GM08714 (cell line): ENCODE data around the gene CALD1.

Experiments used
- H3K4me3 ChIP-seq: fragments of 200-500 bp; sonication (Bioruptor generic); 2 replicates; pipeline ENCODE4 v1.5.1; 2014; ENCODE audit warnings: mild to moderate bottlenecking, low read length, inconsistent platforms
- ZNF274 ChIP-seq: IDR thresholded peaks from 2 replicates; pipeline ENCODE4 v1.6.1; 2012; ENCODE audit warnings: mild to moderate bottlenecking, low read depth, low read length

The CALD1 gene

DNA sequence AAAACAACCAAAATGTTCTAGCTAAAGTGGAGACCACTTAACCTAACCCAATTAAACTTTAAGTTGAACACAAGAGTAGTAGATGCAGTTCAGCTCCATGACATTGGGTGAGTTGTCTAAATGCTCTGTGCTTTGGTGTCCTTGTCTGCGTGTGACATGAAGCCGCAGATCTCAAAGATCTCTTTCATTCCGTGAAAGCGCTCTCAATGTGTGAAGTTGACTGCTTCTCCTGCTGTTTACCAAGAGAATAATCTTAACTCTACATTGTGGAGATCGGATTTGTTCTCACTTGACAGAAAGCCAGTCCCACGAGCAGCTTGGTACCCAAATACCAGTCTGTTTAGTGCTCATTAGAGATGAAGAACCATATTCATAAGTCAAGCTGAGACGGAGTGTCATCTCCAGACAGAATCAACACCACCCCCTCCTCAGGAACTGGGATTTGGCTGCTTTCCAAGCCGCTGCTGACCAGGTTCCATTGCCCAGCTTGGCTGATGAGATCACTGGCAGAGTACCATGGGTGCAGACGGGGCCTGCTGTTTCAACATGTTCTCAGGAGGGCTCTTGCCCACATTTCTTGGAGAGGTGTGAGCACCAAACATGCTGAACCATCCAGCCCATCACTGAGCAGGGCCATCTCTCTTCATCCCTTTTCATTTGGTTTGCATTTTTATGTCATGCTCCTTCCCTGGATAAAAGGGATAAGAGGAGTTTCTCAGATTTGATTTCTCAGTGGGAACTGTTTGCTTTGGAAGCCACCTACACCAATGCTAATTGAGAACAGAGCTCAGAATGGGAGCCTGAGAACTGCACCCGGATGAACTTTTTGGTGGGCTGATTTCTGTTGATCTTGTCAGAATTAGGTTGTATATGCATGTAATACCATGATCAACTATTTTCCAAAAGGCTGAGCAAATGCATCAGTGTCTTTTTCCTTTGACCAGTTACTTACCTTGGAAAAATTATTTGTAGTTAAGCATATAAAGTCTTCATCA lies 111.1 kb downstream of the CALD1 start:
- TF ChIP-seq ZNF274: no peak
- H3K4me3 ChIP-seq: no peak overlapping the region

DNA sequence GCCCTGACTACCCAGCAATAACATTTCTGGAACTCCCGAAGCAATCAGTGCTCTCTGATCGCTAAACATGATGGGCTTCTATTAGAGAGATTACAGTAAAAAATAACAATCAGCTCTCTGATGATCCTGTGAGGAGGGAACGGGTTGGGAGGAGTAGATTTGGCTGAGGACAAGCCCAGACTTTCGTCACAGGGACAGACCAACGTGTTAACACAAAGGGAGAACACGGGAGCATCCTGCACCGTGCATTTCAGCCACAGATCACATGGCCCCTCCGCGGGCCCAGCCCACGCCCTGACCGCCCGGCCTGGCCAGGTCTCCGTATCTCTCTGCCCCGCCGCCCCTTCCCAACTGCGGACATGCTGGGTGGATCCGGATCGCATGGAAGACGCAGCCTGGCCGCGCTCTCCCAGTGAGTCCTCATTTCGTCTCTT lies 111.8 kb downstream of the CALD1 start:
- no peak for TF ChIP-seq ZNF274
- H3K4me3 ChIP-seq: peak overlapping the region; percentile 45

DNA sequence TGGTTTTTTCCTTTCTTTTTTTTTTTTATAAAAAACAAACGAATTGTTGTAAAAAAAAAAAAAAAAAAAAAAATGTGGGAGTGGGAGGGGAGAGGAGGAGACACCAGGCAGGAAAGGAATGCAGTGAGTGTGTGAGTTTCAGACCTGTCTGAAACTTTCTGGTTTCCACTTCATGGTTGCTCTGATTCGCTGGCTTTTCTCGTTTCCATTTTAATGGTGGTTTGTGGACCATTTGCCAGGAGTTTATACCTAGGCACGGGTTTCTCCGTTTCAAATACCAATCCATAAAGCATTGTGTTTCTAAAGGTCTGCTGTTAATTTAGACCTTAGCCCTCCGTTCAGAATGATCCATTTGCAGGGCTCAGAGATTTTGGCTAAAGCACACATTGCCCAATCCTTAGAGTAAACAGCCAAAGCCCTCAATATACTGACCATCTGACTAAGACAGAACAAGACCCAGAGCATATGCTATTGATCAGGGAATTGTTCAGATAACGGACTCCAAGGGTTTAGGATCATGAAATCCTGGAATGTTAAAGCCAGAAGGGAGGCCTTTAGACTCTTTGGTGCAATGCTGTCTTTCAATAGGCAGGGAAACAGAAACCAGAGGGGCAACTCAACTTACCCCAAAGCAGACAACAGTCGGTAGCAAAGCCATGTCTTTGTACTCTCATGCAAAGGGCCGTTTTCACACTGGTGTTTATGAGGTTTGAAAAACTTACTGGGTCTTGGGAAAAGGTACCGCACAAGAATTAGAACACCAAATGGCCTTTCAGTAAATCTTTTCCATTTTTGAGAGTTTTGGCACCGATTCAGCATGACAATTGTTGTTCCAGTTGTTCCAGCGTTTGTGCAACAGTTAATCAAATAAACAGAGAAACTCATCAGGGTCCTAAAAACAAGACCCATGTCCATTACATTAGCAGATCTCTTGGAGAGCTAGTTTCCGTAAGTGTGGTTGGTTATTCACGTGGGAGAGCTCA lies 112.6 kb downstream of the CALD1 start:
- no peak for TF ChIP-seq ZNF274
- peak overlapping the region; percentile 45 for H3K4me3 ChIP-seq

DNA sequence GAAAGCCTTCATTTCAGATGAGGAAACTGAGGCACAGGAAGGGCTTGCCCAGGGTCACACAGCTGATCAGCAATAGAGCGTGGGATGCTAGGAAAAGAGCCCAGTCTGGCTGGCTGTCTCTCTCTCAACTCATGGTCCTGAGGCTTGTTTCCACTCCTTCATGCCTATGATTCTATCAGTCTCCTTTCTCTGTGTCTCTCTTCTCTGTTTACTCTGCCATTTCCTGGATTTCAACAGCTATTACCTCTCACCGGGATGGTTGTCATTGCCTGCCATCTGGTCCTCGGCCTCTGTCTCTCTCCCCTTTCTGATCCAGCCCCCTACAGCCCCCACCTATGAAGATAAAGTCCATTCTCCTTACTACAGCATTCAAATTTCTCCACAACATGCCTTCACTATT lies 113.5 kb downstream of the CALD1 start:
- no peak overlapping the region for H3K4me3 ChIP-seq
- TF ChIP-seq ZNF274: no peak

DNA sequence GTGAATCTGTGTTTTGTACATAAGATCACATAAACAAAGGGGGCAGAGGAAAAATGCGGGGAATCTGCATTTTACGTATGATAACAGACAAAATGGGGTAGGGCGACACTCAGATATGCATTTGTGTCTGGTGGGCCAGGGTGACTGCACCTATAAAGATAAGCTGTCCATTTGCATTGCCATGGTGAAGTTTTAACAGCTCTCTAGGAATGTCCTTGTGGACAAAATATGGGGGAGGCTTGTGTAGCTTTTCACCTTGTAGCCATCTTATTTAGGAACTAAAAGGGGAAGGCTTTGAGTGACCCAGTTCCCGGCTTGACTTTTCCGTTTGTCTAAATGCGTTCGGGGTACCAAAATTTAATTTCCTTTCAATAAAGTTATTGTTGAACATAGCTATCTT lies 114.5 kb downstream of the CALD1 start:
- no peak overlapping the region for H3K4me3 ChIP-seq

DNA sequence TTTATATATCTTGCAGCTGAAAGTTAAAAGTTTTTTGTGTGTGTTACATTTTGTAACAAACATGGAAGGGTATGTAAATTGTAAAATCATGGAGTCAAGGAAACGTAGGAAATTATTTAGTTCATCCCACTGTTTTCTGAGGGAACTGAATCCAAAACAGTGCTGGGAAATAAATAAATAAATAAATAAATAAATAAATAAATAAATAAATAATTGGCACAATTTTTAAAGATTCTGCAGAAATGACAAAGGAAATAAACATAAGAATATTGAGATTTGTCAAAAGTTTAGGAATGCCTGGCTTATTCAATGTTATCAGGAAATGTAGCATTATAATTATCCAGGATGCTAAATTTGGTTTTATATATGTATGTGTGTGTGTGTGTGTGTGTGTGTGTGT lies 115.5 kb downstream of the CALD1 start:
- TF ChIP-seq ZNF274: no peak
- H3K4me3 ChIP-seq: no peak overlapping the region

More for the DNA sequence above, 114.5 kb downstream of the CALD1 start:
- no peak for TF ChIP-seq ZNF274

DNA sequence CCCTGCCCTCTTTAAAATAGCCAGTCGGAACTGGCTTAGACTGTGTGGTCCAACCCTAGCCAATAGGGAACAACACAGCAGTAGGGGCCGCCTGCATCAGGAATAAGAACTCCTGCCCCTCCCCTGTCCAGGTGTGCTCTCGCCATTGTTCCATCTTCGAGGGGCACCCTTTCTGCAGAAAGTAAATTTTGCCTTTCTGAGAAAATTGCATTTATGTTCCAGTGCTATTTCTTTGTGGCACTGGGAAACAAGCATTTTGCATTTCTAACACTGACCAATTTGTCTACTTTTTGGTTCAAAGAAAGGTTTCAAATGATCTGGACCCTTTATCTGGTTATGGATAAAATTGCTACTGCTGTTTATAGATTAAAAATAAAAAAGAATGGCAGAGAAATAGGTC lies 116.6 kb downstream of the CALD1 start:
- no peak for TF ChIP-seq ZNF274
- no peak overlapping the region for H3K4me3 ChIP-seq

DNA sequence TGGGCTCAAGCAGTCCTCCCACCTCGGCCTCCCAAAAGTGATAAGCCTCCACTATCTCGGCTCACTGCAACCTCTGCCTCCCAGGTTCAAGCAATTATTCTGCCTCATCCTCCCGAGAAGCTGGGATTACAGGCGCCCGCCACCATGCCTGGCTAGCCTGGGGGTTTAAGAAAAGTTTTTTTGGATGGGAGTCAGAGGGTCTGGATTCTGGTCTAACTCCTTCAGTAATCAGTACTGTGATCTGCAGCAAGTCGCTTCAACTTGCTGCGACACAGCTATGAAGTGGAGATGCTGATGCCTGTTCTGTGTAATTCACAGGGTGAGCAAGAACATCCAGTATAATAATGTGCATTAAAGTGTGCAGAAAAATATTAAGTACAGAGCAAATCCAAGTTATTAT lies 118.5 kb downstream of the CALD1 start:
- TF ChIP-seq ZNF274: no peak
- no peak overlapping the region for H3K4me3 ChIP-seq

DNA sequence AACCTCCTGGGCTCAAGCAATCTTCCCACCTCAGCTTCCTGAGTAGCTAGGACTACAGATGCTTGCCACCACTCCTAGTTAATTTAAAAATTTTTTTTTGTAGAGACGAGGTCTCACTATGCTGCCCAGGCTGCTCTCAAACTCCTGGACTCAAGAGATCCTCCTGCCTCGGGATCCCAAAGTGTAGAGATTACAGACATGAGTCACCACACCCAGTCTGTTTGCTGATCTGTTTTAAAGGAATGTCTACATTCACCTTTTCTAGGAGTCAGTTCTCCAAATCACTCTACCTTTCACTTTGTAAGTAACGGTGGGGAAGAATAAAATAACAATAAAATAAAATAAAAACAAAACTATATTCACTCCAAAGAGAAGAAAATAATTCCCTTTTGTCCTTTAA lies 120.3 kb downstream of the CALD1 start:
- no peak for TF ChIP-seq ZNF274
- no peak overlapping the region for H3K4me3 ChIP-seq

DNA sequence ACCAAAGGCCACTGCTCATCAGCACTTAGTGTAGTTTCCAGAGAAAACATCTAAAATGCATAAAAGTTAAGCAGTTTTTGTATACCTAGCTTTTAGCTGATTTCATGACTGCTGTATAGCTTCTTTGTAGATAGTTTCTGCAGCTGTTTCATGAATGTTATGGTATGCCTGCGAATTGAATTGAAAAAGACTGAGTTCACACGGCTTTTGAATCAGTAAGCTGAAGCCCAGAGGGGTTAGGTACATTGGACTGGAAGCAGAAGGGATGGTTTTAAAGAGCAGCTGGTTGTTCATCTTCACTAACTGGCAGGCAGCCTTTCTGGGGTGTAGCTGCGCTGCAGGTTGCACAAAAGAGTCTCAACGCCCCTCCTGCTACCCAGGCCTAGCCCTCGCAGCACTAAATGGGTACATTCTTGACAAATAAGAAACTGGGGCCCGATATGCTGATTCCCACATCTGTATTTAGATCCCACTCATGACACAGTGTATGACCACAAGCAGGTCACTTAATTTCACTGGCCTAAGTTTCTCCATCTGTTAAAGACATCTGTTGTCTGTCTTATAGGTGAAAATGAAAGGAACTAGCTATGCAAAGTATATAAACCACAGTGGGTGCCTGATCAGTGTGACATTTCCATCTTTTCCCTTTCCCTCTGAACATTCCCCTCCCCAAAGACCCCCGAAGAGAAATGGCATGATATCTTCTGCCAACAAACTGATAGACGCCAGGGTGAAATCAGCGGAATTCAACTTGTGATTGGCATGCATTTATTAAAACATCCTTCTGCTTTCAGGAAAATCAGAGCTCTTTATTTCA lies 120.9 kb downstream of the CALD1 start:
- H3K4me3 ChIP-seq: no peak overlapping the region
- TF ChIP-seq ZNF274: no peak

DNA sequence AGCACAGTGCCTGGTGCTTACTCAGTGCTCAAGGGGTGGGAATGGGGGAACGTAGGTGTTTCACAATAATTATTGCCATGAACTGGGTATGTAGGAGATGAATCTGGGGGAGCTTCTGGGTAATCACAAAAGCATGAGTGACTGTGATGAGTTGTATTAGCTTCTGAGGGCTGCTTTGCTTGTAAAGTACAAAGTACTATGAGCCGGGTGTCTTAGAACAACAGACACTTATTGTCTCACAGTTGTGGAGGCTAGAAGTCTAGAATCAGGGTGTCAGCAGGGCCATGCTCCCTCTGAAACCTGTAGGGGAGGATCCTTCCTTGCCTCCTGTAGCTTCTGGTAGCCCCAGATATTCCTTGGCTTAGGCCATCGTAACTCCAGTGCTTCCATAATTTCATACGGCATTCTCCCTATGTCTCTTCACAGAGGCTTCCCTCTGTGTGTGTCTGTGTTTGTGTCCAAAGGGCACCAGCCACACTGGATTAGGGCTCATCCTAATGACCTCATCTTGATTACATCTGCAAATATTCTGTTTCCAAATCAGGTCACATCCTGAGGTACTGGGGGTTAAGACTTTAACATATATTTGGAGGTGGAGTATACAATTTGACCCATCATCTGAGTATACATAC lies 122.1 kb downstream of the CALD1 start:
- no peak overlapping the region for H3K4me3 ChIP-seq
- TF ChIP-seq ZNF274: no peak

DNA sequence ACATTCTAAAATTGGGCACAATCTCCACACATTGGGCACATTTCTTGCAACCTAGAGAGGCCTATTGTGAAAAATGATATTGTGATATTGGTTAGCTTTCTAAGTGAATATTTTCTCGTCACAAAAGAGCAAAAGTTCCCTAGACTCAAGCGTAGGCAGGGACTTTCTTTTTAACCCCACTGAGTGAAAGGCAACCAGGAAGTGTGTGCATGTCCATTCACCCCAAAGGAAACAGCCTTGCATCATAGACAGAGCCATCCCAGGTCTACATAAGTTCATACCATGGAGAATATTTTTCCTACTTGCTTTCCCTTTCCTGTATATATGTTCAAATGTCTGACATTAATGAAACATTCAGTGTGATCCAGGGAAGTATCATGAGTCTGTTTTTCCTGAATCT lies 122.6 kb downstream of the CALD1 start:
- H3K4me3 ChIP-seq: no peak overlapping the region
- TF ChIP-seq ZNF274: no peak
